A549 treated with DMSO at 1 μM for 4 hours (cell line): ENCODE results near the gene HLA-F. TPM values are rescaled to one million over a fixed set of nuclear protein-coding genes. Genes with fewer than 3 reads are reported as not detected.

Experiments used
- total RNA-seq: library from RNA; stranded (reverse); fragments of 200-300 nt; extraction: Qiagen RNA extraction; gene quantifications from 5 replicates; pipeline ENCODE4 v1.2.3, GENCODE V29; 2022; ENCODE audit warnings: low read depth

The HLA-F gene
- total RNA-seq, result 3.9 to 5.1 TPM (median 4.4 TPM) in 5 replicates

DNA sequence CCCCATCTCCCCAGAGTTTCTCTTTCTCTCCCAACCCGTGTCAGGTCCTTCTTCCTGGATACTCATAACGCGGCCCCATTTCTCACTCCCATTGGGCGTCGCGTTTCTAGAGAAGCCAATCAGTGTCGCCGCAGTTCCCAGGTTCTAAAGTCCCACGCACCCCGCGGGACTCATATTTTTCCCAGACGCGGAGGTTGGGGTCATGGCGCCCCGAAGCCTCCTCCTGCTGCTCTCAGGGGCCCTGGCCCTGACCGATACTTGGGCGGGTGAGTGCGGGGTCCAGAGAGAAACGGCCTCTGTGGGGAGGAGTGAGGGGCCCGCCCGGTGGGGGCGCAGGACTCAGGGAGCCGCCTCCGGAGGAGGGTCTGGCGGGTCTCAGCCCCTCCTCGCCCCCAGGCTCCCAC lies at the start of gene HLA-F:
Gene HLA-F (plus strand): TSS at position 173 of the 404 bp plus-strand sequence. CDS start 30 bp downstream, at position 203.

DNA sequence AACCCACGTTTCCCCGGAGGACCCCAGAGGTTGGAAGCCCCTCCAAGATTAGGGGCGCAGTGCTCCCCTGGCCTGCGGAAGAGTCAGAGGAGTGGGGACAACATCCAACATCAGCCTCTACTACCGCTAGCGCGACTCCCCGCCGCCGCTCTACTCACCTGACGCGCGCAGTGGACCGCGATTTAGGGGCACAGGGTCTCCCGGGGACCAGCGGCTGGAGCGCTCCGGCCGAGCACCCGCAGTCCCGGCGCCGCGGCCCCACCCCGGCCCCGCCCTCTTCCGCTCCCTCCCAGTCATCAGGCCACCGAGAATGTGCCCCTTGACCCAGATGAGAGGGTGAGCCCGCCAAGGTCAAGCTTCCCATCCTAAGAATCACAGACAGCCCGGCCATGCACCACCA lies 42.3 kb upstream of the HLA-F start, which contains the start of gene ZFP57:
Gene ZFP57 (minus strand): TSS at position 249 of the 400 bp plus-strand sequence. CDS start 4,149 bp downstream, outside the sequence.

Other genes starting within 250 kb of the HLA-F start
- not detected in 5 replicates for gene MAS1L, start 235.5 kb upstream of the HLA-F start, total RNA-seq
- 0.40 to 0.96 TPM (median 0.87 TPM) in 5 replicates for gene UBD, start 163.7 kb upstream of the HLA-F start, total RNA-seq
- not detected in 5 replicates for gene OR2H2, start 138.3 kb upstream of the HLA-F start, total RNA-seq
- 3.9 to 6.6 TPM (median 5.7 TPM) in 5 replicates for gene GABBR1, start 90.3 kb upstream of the HLA-F start, total RNA-seq
- not detected in 5 replicates for gene MOG, start 66.3 kb upstream of the HLA-F start, total RNA-seq
- not detected in 5 replicates for gene ZFP57, start 42.3 kb upstream of the HLA-F start, total RNA-seq
- not detected in 5 replicates for gene HLA-G, start 104.4 kb downstream of the HLA-F start, total RNA-seq
- 132 to 142 TPM (median 140 TPM) in 5 replicates for gene HLA-A, start 219.1 kb downstream of the HLA-F start, total RNA-seq